ENCODE results near the gene SINHCAF.
"Not testable (repeated sequence)": the region's sequence is repeated elsewhere in the genome, so short reads cannot be mapped to it uniquely, and the experiment has no call there.

SINHCAF gene

GRCh38 chr12:31325877-31326631 is at the start of gene SINHCAF:
Gene SINHCAF, minus strand, starts transcription at chr12:31326150. Its CDS starts 27,946 bp downstream, at chr12:31298204.
- DNase-seq = peak; percentile 99

- not testable (repeated sequence) for DNase-seq
Measured at GRCh38 chr12:31375422-31375821, 49.5 kb upstream of the SINHCAF start.

DNA sequence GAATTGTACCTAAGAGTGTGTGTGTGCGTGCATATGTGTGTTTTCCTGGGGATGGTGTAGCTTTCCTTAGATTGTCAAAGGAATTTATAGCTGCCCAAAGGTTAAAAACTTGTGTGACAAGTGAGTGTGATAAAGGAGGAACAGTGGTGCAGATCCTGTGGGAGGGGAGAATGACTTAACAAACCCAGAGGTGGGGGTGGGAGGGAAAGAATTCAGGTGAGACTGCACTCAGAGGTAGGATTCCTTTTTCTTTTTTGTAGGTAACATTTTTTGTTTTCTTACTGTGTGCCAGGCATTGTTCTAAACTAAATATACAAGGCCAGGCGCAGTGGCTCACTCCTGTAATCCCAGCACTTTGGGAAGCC is 45.3 kb upstream of the SINHCAF start:
- DNase-seq = no peak

GRCh38 chr12:31370531-31371255 is 44.7 kb upstream of the SINHCAF start:
- no peak for DNase-seq

GRCh38 chr12:31369712-31370521 is 44.0 kb upstream of the SINHCAF start:
- DNase-seq = peak; percentile 85

GRCh38 chr12:31368666-31369361 is 42.9 kb upstream of the SINHCAF start:
- peak; percentile 29 for DNase-seq

DNA sequence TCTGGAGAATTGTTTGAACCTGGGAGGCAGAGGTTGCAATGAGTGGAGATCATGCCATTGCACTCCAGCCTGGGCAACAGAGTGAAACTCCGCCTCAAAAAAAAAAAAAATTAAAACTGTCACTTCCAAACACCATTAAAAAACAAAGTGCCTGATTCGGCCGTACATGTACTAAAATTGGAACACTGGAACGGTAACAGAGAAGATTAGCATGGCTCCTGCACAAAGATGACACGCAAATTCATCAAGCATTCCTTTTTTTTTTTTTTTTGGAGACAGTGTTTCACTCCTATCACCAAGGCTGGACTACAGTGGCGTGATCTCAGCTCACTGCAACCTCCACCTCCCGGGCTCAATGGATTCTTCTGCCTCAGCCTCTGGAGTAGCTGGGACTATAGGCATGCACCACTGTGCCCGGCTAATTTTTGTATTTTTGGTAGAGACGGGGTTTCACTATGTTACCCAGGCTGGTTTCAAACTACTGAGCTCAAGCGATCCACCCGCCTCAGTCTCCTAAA is 40.2 kb upstream of the SINHCAF start:
- DNase-seq = no peak

DNA sequence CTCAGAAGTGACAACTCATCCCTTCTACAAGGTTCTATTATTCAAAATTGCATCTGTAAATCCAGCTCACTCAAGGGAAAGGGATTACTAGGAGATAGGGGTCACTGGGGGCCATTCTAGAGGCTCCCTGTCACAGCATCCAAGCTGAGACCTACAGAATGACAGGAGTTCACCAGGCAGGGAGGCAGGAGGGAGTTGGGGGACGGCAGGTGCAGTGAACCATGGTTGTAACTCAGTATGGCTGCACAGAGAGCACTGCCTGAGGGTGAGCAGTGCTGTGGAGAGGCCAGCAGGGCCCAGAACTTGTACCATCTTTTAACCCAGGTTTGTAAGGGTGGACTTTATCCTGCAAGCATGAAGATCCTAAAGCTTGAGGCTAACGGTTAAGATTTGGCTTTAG is 37.9 kb upstream of the SINHCAF start:
- no peak for DNase-seq

GRCh38 chr12:31363416-31363809 is 37.5 kb upstream of the SINHCAF start:
- DNase-seq = no peak

- peak; percentile 30 for DNase-seq
Measured at GRCh38 chr12:31362759-31363415, 36.9 kb upstream of the SINHCAF start.

GRCh38 chr12:31362115-31362758 is 36.3 kb upstream of the SINHCAF start:
- peak; percentile 29 for DNase-seq

DNA sequence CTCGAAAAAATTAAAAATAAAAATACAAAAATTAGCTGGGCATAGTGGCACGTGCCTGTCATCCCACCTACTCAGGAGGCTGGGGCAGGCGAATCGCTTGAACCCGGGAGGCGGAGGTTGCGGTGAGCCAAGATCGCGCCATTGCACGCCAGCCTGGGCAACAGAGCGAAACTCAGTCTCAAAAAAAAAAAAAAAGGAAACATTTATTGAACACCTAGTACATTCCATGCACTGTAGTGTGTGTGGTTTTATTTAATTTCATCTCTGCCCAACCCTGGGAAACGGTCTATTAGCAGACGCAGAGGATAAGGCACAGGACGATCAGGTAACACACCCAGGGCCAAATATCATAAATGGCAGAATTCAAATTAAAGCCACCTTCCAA is 35.8 kb upstream of the SINHCAF start:
- no peak for DNase-seq

- DNase-seq = no peak
Measured at GRCh38 chr12:31355747-31356107, 29.8 kb upstream of the SINHCAF start.

DNA sequence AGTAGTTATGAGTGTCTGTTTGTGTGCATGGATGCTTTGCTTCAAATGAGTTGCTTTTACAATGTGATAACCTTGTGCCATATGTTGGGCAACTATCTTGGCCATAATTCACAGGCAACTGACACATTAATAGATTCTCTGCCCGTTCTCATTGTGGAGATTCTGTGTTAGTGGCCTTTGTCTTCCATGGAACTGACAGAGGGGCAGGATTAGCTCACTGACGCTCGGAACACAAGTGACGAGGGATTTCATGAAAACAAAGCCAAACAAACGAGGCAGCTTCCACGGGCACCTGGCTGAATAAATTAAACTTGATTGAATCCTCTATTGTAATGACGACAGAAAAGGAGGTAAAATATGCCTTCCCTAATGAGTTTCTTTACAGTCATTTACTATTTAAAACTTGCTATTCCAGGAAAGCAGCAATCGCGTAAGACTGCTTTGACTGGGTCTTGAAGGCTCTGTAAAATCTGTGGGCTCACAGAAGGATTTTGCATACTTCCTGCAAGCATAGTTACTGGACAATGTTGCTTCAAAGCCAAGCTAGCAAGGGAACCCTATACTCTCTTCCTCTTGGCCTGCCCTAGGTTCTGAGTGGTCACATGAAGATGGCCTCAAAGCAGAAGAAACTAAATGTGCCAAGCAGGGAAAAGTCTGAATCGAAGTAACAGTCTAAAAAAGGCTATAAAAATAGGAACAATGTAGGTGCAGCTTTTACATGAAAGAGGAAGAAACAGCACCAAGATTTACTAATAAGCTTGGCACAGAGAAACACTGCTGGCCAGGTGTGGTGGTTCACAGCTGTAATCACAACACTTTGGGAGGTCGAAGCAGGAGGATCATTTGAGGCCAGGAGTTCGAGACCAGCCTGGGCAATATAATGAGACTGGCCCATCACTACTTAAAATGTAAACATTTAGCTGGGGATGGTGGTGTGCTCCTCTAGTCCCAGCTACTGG is 28.1 kb upstream of the SINHCAF start:
- DNase-seq = peak; percentile 23

DNA sequence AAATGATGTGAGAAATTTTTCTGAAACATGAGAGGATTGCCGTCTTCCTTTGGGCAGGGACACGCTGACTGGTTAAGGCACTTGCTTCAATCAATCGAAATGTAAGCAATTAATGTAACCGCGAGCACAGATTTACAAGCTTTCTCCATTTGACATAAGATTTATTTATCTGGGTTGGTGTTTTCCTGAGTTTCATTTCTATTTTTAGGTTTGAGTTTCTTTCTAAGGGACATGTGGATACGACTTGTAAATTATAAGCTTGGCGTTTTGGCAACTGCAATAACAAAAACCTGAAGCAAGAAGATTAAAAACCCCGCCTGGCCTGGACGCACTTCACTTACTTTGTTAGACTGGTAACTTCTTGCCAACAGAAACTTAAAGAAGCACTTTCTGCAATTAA is 20.3 kb upstream of the SINHCAF start:
- no peak for DNase-seq

GRCh38 chr12:31343139-31343538 is 17.2 kb upstream of the SINHCAF start:
- no peak for DNase-seq

DNA sequence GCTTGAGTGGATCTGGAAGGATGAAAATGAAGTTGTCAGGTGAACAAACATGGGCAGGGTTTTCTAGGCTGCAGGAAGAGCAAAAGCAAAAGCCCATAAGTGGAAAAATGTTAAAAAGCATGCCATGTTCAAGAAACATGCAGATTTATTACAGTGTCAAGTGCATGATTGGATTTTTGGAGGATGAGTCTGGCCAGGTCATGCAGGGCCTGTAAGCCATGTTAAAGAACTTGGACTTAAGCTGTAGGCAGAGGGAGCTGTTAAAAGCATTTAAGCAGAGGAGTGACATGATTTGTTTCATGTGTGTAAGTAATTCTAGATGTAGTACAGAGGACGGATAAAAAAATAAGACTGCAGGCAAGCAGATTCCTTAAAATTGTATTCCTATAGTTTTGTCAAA is 16.3 kb upstream of the SINHCAF start:
- no peak for DNase-seq

DNA sequence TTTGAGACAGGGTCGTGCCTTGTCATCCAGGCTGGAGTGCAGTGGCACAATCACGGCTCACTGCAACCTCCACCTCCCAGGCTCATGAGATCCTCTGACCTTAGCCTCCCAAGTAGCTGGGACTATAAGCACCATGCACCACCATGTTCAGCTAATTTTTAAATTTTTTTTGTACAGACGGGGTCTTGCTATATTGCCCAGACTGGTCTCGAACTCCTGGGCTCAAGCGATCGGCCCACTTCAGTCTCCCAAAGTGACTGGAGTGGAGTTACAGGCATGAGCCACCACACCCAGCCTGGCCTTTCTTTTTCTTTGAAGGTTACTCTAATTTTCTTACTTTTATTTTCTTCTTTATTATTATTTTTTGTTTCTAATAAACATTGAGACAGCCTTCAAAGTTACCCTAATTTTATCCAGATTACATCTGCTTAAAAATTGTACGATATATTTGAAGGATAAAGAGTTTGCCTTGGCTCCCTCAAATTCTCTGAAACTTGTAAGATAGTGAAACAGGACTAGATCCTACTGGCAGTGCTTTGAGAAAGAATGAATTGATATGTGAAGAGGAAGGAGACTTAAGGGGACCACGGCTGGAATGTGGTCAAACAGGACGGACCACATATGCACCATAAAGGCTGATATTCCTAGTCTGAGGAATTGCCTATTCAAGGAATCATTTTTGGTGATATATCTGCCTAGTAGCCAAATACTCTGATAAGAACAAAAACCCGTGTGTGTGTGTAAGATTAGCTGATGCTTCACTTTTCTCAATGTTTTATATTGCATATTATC is 14.1 kb upstream of the SINHCAF start:
- DNase-seq = no peak

DNA sequence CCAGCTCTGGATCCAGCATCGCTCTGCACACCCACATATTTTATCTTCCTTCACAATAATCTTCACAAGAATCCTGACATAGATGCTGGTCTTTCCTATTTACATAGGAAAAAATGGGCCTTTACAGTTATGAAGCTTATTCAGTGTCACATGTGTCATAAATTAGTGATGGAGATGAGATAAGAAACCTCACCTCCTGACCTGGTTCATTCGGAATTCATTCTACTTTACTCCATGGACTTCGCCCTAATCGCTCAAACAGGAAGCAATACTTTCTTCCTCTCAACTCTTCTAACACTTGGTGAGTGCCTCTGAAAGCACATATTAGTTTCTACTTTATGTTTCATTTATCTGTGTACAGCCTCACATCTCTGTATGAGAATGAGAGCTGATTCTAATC is 12.0 kb upstream of the SINHCAF start:
- no peak for DNase-seq

GRCh38 chr12:31331242-31331641 is 5.3 kb upstream of the SINHCAF start:
- no peak for DNase-seq

All from femur (tissue), 1 donor.